Stimulated activated effector memory CD8-positive, alpha-beta T cell treated with anti-CD3 and anti-CD28 coated beads, Interleukin-12 subunit alpha, Interleukin-12 subunit beta, amount 100 ng/mL, for 72 hours (primary cell): Measurements from ENCODE around the gene RBX1.
"Not testable (repeated sequence)": the region's sequence is repeated elsewhere in the genome, so short reads cannot be mapped to it uniquely, and the experiment has no call there.

Source experiments
- ATAC-seq: fragments of 150-1000 bp; cut with Tn5 transposase; 2 replicates; pipeline ENCODE4 v1.10.0; 2021
- DNase-seq, 2 donors: peaks; one replicate each; pipeline ENCODE4 v3.0.0; 2021 to 2022; ENCODE audit warnings: low spot score in 2 of 2
- H3K27ac Mint-ChIP-seq: one replicate; pipeline ENCODE4 v1.8.0; 2022; ENCODE audit warnings: mild to moderate bottlenecking, mixed read lengths
- H3K36me3 Mint-ChIP-seq: one replicate; pipeline ENCODE4 v1.8.0; 2022; ENCODE audit warnings: mild to moderate bottlenecking, mixed read lengths
- H3K4me1 Mint-ChIP-seq: one replicate; pipeline ENCODE4 v1.8.0; 2022; ENCODE audit warnings: mixed read lengths
- H3K4me3 Mint-ChIP-seq: one replicate; pipeline ENCODE4 v1.8.0; 2022; ENCODE audit warnings: mild to moderate bottlenecking, mixed read lengths
- H3K9me3 Mint-ChIP-seq: one replicate; pipeline ENCODE4 v1.8.0; 2022; ENCODE audit warnings: mixed read lengths

The RBX1 gene

DNA sequence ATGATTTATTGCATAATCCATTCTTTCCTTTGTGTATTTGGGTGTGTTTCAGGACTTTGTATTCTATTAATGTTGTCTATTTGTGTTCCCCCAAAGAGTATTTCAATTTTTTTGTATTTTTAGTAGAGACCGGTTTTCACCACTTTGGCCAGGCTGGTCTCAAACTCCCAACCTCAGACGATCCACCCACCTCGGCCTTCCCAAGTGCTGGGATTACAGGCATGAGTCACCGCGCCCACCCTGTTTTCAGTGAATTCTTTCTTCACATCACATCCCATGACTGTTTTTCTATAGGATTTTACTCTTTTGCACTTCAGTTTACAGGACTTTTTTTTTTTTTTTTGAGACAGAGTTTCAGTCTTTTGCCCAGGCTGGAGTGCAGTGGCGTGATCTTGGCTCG lies 46.3 kb downstream of the RBX1 start:
- Mint-ChIP-seq H3K9me3 (no peaks in the 10 kb centered on the region), H3K27ac (no peak overlapping the region)
- no peak for ATAC-seq

GRCh38 chr22:41000040-41000565 lies 48.9 kb downstream of the RBX1 start:
- no peak overlapping the region for H3K27ac Mint-ChIP-seq
- ATAC-seq = no peak
- DNase-seq = no peak
- H3K9me3 Mint-ChIP-seq = no peaks in the 10 kb centered on the region
- no peaks in the 10 kb centered on the region for H3K4me1 Mint-ChIP-seq
- no peaks in the 10 kb centered on the region for H3K36me3 Mint-ChIP-seq
- H3K4me3 Mint-ChIP-seq = no peak overlapping the region

More for the DNA sequence above, 46.3 kb downstream of the RBX1 start:
- Mint-ChIP-seq H3K4me1 (no peaks in the 10 kb centered on the region), H3K36me3 (no peaks in the 10 kb centered on the region), H3K4me3 (no peak overlapping the region)
- no peak for DNase-seq

DNA sequence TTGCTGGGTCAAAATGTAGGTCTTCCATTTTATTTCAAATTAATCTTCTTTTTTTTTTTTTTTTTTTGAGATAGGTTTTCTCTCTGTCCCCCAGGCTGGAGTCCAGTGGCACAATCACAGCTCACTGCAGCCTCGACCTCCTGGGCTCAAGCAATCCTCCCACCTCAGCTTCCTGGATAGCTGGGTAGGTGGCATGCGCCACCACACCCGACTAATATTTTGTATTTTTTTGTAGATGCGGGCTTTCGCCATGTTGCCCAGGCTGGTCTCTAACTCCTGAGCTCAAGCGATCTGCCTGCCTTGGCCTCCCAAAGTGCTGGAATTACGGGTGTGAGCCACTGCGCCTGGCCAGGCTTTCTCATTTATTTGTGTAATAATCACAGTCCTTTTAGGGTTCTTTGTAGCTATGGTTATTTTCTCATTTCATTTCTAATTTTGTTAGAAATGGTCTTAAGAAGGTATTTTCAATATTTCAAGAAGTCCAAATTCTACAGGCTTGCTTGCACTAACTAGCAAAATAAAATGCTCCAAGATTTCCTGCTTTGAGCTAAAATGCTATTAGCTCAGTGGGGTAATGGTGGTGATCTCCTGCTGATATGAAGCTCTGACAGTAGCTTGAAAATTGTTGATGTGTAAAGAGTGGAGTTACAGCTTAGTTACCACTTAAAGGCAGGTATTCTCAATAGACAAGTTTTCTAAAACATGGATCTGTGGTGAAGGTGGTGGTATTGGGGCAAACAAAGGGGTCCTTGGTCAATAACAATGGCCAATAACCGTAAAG lies 50.0 kb downstream of the RBX1 start:
- DNase-seq (no peak), ATAC-seq (no peak)
- Mint-ChIP-seq H3K9me3 (no peaks in the 10 kb centered on the region), H3K4me3 (no peak overlapping the region), H3K4me1 (no peaks in the 10 kb centered on the region), H3K36me3 (no peaks in the 10 kb centered on the region), H3K27ac (no peak overlapping the region)

DNA sequence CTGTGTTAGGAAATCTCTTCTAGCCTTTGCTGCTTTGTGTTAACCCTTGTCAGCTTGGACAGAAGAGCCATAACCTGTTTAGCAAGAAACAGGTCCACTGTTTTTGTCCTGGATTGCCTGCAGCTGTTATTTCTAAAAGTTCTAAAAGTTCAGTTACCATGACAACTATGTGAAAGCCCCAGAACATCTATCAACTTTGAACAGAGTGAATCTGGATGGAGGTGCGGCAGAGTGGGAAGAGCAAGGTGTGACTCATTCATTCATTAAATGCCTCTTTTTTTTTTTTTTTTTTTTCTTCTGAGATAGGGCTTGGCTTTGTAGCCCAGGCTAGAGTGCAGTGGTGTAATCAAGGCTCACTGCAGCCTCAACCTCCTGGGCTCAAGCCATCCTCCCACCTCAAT lies 50.5 kb downstream of the RBX1 start:
- DNase-seq = no peak
- Mint-ChIP-seq H3K4me3 (no peak overlapping the region), H3K27ac (no peak overlapping the region), H3K4me1 (no peaks in the 10 kb centered on the region), H3K36me3 (no peaks in the 10 kb centered on the region), H3K9me3 (no peaks in the 10 kb centered on the region)
- no peak for ATAC-seq

DNA sequence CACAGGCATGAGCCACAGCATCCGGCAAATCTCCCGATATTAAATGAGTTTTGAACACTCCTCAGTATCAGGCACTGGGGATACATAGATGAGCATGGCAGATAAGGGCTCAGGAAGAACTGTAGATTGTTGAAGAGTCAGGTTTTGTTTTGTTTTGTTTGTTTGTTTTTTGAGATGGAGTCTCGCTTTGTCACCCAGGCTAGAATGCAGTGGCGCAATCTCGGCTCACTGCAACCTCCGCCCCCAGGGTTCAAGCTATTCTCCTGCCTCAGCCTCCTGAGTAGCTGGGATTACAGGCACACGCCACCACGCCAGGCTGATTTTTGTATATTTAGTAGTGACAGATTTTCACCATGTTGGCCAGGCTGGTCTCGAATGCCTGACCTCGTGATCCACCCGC lies 51.2 kb downstream of the RBX1 start:
- ATAC-seq, H3K27ac Mint-ChIP-seq, H3K4me1 Mint-ChIP-seq, H3K9me3 Mint-ChIP-seq, H3K36me3 Mint-ChIP-seq, H3K4me3 Mint-ChIP-seq, DNase-seq: not testable (repeated sequence)

GRCh38 chr22:41003066-41003465 lies 51.9 kb downstream of the RBX1 start:
- Mint-ChIP-seq H3K27ac (no peak overlapping the region), H3K4me1 (no peaks in the 10 kb centered on the region), H3K4me3 (no peak overlapping the region), H3K36me3 (no peaks in the 10 kb centered on the region), H3K9me3 (no peaks in the 10 kb centered on the region)
- DNase-seq (no peak), ATAC-seq (no peak)

GRCh38 chr22:41003976-41004375 lies 52.8 kb downstream of the RBX1 start:
- no peak for DNase-seq
- Mint-ChIP-seq H3K36me3 (no peaks in the 10 kb centered on the region), H3K4me3 (no peak overlapping the region), H3K27ac (no peak overlapping the region), H3K9me3 (no peaks in the 10 kb centered on the region), H3K4me1 (no peaks in the 10 kb centered on the region)
- ATAC-seq = no peak

GRCh38 chr22:41009222-41009948 lies 58.2 kb downstream of the RBX1 start:
- no peak overlapping the region for H3K4me3 Mint-ChIP-seq
- no peak overlapping the region for H3K27ac Mint-ChIP-seq
- no peaks in the 10 kb centered on the region for H3K4me1 Mint-ChIP-seq
- H3K36me3 Mint-ChIP-seq = no peaks in the 10 kb centered on the region
- no peaks in the 10 kb centered on the region for H3K9me3 Mint-ChIP-seq
- ATAC-seq (no peak), DNase-seq (no peak)

GRCh38 chr22:41015003-41015402 lies 63.8 kb downstream of the RBX1 start:
- Mint-ChIP-seq H3K27ac (no peak overlapping the region), H3K4me1 (peaks cover 2% of the 10 kb centered on the region)
- DNase-seq = no peak

DNA sequence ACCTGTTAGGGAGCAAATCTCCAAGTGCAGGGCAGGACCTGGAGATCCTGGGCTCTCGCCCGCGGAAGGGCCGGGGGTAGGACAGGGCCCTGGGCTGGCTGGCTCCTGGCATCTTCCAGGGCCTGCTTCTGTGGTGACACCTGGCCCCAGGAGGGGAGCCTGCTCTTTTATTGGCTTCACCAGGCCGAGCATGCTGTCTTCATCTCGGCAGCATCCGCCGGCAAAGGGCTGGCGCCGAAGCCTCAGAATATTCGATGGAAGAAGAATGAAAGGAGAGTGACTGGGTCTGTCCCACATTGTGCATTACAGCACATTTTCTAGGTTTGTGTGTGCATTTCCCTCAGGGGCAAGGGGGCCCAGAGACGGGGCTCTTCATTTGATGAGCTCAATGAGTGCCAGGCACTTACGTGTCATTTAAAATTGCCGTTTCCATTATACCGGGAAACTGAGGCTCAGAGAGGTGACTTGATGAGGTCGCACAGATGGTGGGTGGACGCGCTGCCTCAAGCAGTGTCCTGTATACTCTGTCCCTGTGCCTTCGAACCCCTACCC lies 70.0 kb downstream of the RBX1 start:
- H3K9me3 Mint-ChIP-seq = no peaks in the 10 kb centered on the region
- peak overlapping the region; percentile 89 for H3K4me3 Mint-ChIP-seq
- H3K36me3 Mint-ChIP-seq = no peaks in the 10 kb centered on the region
- no peak for DNase-seq
- H3K4me1 Mint-ChIP-seq = peaks cover 21% of the 10 kb centered on the region
- H3K27ac Mint-ChIP-seq = peak overlapping the region; percentile 98
- no peak for ATAC-seq

More at GRCh38 chr22:41015003-41015402, 63.8 kb downstream of the RBX1 start:
- H3K4me3 Mint-ChIP-seq = no peak overlapping the region
- no peak for ATAC-seq
- H3K36me3 Mint-ChIP-seq = no peaks in the 10 kb centered on the region
- no peaks in the 10 kb centered on the region for H3K9me3 Mint-ChIP-seq

- Mint-ChIP-seq H3K4me1 (peaks cover 21% of the 10 kb centered on the region), H3K9me3 (no peaks in the 10 kb centered on the region), H3K27ac (peak overlapping the region; percentile 98), H3K36me3 (no peaks in the 10 kb centered on the region), H3K4me3 (peak overlapping the region; percentile 89)
- peak; percentile 54 to 81 for DNase-seq
- ATAC-seq = peak; percentile 86
Measured at GRCh38 chr22:41021613-41022454, 70.7 kb downstream of the RBX1 start.

GRCh38 chr22:41022470-41023298 lies 71.5 kb downstream of the RBX1 start:
- ATAC-seq (peak; percentile 80), DNase-seq (peak in 1 of 2 donors; percentile 62)
- Mint-ChIP-seq H3K36me3 (no peaks in the 10 kb centered on the region), H3K4me3 (peak overlapping the region; percentile 89), H3K27ac (peak overlapping the region; percentile 98), H3K4me1 (peaks cover 21% of the 10 kb centered on the region), H3K9me3 (no peaks in the 10 kb centered on the region)
